HEK293T (cell line): Measurements from ENCODE around the gene BICD1.
"Not testable (repeated sequence)": the region's sequence is repeated elsewhere in the genome, so short reads cannot be mapped to it uniquely, and the experiment has no call there.

Source experiments
- BHLHE40 ChIP-seq: fragments of 450-650 bp; IDR thresholded peaks from 2 replicates; pipeline ENCODE4 v1.6.1; 2016; ENCODE audit warnings: mild to moderate bottlenecking, moderate library complexity, borderline replicate concordance
- CTBP1 ChIP-seq: fragments of 450-650 bp; IDR thresholded peaks from 2 replicates; pipeline ENCODE4 v1.6.1; 2016; ENCODE audit warnings: borderline replicate concordance
- FOXK2 ChIP-seq: fragments of 450-650 bp; IDR thresholded peaks from 2 replicates; pipeline ENCODE4 v1.6.1; 2016; ENCODE audit warnings: mild to moderate bottlenecking
- L3MBTL2 ChIP-seq: fragments of 450-650 bp; conservative IDR thresholded peaks from 2 replicates; pipeline ENCODE4 v1.6.1; 2016; ENCODE audit warnings: mild to moderate bottlenecking
- PKNOX1 ChIP-seq: fragments of 450-650 bp; IDR thresholded peaks from 2 replicates; pipeline ENCODE4 v1.6.1; 2016
- SP1 ChIP-seq: fragments of 450-650 bp; IDR thresholded peaks from 2 replicates; pipeline ENCODE4 v1.6.1; 2017
- SUZ12 ChIP-seq: fragments of 450-650 bp; IDR thresholded peaks from 2 replicates; pipeline ENCODE4 v1.6.1; 2016; ENCODE audit warnings: mild to moderate bottlenecking
- ZNF384 ChIP-seq: fragments of 450-650 bp; IDR thresholded peaks from 2 replicates; pipeline ENCODE4 v1.6.1; 2016

- not testable (repeated sequence) for TF ChIP-seq SUZ12, ZNF384, CTBP1, BHLHE40, SP1, FOXK2, PKNOX1, L3MBTL2
These were observed 80.5 kb downstream of the BICD1 start for GRCh38 chr12:32187127-32187526.
